Uterus (tissue), 4 donors: ENCODE results near the gene REG4. TPM values are rescaled to one million over a fixed set of nuclear protein-coding genes. Genes with fewer than 3 reads are reported as not detected.

Source experiments
- DNase-seq, 2 donors: peaks; one replicate each; pipeline ENCODE4 v3.0.0-alpha.2; 2019 to 2020
- H3K27ac ChIP-seq, 2 donors: fragments of 200-600 bp; sonication (generic); 1 replicate in 1 of 2; 2 replicates in 1 of 2; pipeline ENCODE4 v1.5.1; 2016 to 2018
- H3K27me3 ChIP-seq, 2 donors: fragments of 200-600 bp; sonication (generic); one replicate each; pipeline ENCODE4 v1.5.1; 2018 to 2019; ENCODE audit warnings: control low read depth in 1 of 2
- H3K36me3 ChIP-seq, 2 donors: fragments of 200-600 bp; sonication (generic); one replicate each; pipeline ENCODE4 v1.5.1; 2019; ENCODE audit warnings: control low read depth in 1 of 2
- H3K4me1 ChIP-seq, 2 donors: fragments of 200-600 bp; sonication (generic); one replicate each; pipeline ENCODE4 v1.5.1; 2018 to 2019; ENCODE audit warnings: control low read depth in 1 of 2
- H3K4me3 ChIP-seq, 2 donors: fragments of 200-600 bp; sonication (generic); 1 replicate in 1 of 2; 2 replicates in 1 of 2; pipeline ENCODE4 v1.5.1; 2018 to 2019; ENCODE audit warnings: mild to moderate bottlenecking in 1 of 2
- H3K9me3 ChIP-seq, 2 donors: fragments of 200-600 bp; sonication (generic); one replicate each; pipeline ENCODE4 v1.5.1; 2019; ENCODE audit warnings: control low read depth in 1 of 2
- POLR2A ChIP-seq, 2 donors: fragments of 450-650 bp; IDR thresholded peaks; one replicate each; pipeline ENCODE4 v1.6.1; 2016; ENCODE audit warnings: antibody characterized with exemption in 2 of 2, mild to moderate bottlenecking in 1 of 2, moderate library complexity in 1 of 2
- intact Hi-C: fragments of 100-400 bp; cut with DNase I; formaldehyde crosslinking; loops from one replicate; pipeline ENCODE4 v1.15.1; 2023; ENCODE audit warnings: low total_unique reads
- total RNA-seq, 4 donors: library from RNA; depleted of rRNA in 3 of 4; stranded (reverse); fragments of >200 nt in 3 of 4; gene quantifications; one replicate each; pipeline versions ENCODE4 v1.1.0 to v1.2.4, GENCODE V29; 2014 to 2023
- TF ChIP-seq, protein P1 (sequence below), 4 experiments: fragments of 200-600 bp in 2 of 4; fragments of 450-650 bp in 2 of 4; sonication (generic) in 2 of 4; IDR thresholded peaks; one replicate each; pipeline ENCODE4 v1.5.1; 2016 to 2019; ENCODE audit warnings: antibody characterized with exemption in 4 of 4, mild to moderate bottlenecking in 2 of 4, moderate library complexity in 1 of 4
- donor health status: DM: yes; HTN: yes; CAD: no.

REG4 gene
- total RNA-seq, 4 donors from 2014 or later = not detected

DNA sequence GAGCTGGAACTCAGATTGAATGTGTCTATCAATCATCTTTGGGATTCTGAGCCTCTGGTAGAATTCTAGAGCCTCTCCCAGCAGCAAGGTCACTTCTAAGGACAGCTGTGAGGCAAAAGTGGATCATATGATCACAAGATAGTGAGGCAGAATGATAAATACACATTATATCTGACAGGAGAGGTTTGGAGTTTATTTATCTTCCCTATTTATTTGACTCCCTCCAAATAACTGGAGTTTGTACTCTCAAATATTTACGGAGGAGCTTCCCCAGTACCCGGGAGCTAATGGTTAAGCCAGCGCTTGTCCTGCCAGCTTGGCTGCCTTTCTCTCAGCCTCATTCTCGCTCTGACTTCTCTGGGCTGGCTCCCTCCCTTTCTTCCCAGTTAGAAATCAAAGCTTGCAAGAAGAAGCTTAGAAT lies 44.9 kb downstream of the REG4 start:
- DNase-seq = no peak
- TF ChIP-seq, protein P1, sequence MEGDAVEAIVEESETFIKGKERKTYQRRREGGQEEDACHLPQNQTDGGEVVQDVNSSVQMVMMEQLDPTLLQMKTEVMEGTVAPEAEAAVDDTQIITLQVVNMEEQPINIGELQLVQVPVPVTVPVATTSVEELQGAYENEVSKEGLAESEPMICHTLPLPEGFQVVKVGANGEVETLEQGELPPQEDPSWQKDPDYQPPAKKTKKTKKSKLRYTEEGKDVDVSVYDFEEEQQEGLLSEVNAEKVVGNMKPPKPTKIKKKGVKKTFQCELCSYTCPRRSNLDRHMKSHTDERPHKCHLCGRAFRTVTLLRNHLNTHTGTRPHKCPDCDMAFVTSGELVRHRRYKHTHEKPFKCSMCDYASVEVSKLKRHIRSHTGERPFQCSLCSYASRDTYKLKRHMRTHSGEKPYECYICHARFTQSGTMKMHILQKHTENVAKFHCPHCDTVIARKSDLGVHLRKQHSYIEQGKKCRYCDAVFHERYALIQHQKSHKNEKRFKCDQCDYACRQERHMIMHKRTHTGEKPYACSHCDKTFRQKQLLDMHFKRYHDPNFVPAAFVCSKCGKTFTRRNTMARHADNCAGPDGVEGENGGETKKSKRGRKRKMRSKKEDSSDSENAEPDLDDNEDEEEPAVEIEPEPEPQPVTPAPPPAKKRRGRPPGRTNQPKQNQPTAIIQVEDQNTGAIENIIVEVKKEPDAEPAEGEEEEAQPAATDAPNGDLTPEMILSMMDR (IDR thresholded peaks at IDR 0.05) = no peak
- TF ChIP-seq POLR2A (IDR thresholded peaks at IDR 0.05) = no peak
- Histone ChIP-seq H3K9me3 (no peaks in the 10 kb centered on the region), H3K4me1 (no peaks in the 10 kb centered on the region), H3K27ac (no peak overlapping the region), H3K4me3 (no peak overlapping the region), H3K36me3 (no peaks in the 10 kb centered on the region), H3K27me3 (no peaks in the 10 kb centered on the region)
- intact Hi-C loops = no loop called here

DNA sequence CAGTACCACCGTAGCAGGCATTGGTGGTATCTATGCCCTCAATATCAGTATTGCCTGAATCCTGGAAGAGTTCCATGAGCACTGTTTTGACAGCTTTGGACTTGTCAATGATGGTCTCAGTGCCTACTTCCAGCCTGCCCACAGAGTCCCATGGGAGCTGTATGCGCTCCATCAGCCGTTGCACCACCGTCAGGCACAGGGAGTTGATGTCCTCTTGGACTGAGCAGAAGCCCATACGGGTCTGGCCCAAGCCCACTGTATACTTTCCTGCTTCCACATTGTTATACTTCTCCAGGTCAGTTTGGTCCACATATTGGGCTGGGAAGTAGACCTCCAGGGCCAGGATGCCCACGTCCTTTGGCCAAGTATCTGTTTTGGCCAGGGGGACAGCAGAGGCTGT lies 47.0 kb downstream of the REG4 start:
- Histone ChIP-seq H3K9me3 (no peaks in the 10 kb centered on the region), H3K4me1 (no peaks in the 10 kb centered on the region), H3K36me3 (no peaks in the 10 kb centered on the region), H3K27ac (no peak overlapping the region), H3K27me3 (no peaks in the 10 kb centered on the region), H3K4me3 (no peak overlapping the region)
- intact Hi-C loops = no loop called here
- DNase-seq = no peak
- TF ChIP-seq, protein P1 (IDR thresholded peaks at IDR 0.05) = no peak
- no peak for TF ChIP-seq POLR2A (IDR thresholded peaks at IDR 0.05)

DNA sequence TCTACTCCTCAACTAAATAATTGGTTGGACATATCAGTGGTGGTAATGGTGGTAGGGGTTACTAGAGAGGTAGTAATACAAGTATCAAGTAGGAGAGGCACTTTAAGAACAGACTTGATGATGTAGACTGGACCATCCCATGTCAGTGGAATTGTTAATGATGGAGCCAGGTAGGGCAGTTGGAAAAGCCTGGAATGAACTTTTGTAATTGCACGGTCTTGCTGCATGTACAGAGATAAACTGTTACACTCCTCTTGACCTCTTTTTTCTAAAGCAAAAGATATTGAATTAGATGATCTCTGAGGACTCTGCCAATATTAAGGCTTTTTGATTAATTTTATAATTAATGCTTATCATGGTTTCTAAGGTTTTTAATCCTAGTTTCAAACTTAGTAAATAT lies 48.3 kb downstream of the REG4 start:
- no peak overlapping the region for H3K27ac ChIP-seq
- TF ChIP-seq, protein P1 (IDR thresholded peaks at IDR 0.05) = no peak
- no peak for TF ChIP-seq POLR2A (IDR thresholded peaks at IDR 0.05)
- no peak overlapping the region for H3K4me3 ChIP-seq
- no peaks in the 10 kb centered on the region for H3K4me1 ChIP-seq
- H3K9me3 ChIP-seq = no peaks in the 10 kb centered on the region
- H3K27me3 ChIP-seq = no peaks in the 10 kb centered on the region
- intact Hi-C loops = no loop called here
- no peaks in the 10 kb centered on the region for H3K36me3 ChIP-seq
- no peak for DNase-seq

DNA sequence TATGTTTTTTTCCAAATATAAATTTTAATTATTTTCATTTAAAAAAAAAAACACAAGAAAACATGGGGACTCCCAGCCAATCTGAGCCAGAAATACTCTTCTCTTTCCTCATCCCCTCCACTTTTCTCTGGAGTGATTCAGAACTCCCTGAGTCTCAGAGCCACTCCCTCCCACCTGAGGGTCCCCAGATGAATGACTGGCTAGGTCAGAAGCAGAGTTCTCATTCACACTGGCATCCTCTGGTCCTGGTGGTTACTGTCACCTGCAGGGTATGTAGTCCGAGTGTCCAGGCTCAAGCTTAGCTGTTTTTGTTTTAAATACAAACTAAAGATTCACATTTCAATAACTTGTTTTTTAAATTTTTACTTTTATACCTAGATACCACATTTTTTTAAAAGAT lies 48.9 kb downstream of the REG4 start:
- DNase-seq = no peak
- H3K36me3 ChIP-seq = no peaks in the 10 kb centered on the region
- H3K27me3 ChIP-seq = no peaks in the 10 kb centered on the region
- no peak for TF ChIP-seq POLR2A (IDR thresholded peaks at IDR 0.05)
- TF ChIP-seq, protein P1 (IDR thresholded peaks at IDR 0.05) = no peak
- no peak overlapping the region for H3K27ac ChIP-seq
- intact Hi-C loops = no loop called here
- no peaks in the 10 kb centered on the region for H3K9me3 ChIP-seq
- no peaks in the 10 kb centered on the region for H3K4me1 ChIP-seq
- H3K4me3 ChIP-seq = no peak overlapping the region

DNA sequence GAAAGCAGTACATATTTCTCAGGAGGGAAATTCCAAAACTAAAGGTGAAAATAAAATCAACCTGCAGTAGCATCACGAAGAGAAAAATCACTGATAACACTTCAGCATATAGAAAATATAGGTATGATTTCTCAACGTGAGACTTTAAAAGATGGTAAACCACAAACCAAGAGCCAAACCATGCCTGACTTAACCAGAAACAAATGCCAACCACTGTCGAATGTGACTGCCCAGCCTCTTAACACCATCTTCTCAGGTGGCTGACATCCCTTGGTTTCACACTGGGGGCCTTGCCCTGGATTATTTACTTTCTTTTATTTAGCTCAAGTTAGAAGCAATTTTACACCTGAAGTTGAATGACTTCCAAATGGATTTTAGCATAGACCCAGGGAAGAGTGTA lies 52.7 kb downstream of the REG4 start:
- Histone ChIP-seq H3K9me3 (no peaks in the 10 kb centered on the region), H3K27ac (no peak overlapping the region), H3K4me3 (no peak overlapping the region), H3K4me1 (no peaks in the 10 kb centered on the region), H3K27me3 (no peaks in the 10 kb centered on the region), H3K36me3 (no peaks in the 10 kb centered on the region)
- DNase-seq = no peak
- intact Hi-C loops = no loop called here
- TF ChIP-seq, protein P1 (IDR thresholded peaks at IDR 0.05) = no peak
- TF ChIP-seq POLR2A (IDR thresholded peaks at IDR 0.05) = no peak
